Dedifferentiated amniotic fluid mesenchymal stem cell (primary cell): ENCODE results near the gene TOP1.

ENCODE experiments used
- DNase-seq: peaks from one replicate; pipeline ENCODE4 v3.0.0-alpha.2; 2016; ENCODE audit errors: extremely low spot score

The TOP1 gene

DNA sequence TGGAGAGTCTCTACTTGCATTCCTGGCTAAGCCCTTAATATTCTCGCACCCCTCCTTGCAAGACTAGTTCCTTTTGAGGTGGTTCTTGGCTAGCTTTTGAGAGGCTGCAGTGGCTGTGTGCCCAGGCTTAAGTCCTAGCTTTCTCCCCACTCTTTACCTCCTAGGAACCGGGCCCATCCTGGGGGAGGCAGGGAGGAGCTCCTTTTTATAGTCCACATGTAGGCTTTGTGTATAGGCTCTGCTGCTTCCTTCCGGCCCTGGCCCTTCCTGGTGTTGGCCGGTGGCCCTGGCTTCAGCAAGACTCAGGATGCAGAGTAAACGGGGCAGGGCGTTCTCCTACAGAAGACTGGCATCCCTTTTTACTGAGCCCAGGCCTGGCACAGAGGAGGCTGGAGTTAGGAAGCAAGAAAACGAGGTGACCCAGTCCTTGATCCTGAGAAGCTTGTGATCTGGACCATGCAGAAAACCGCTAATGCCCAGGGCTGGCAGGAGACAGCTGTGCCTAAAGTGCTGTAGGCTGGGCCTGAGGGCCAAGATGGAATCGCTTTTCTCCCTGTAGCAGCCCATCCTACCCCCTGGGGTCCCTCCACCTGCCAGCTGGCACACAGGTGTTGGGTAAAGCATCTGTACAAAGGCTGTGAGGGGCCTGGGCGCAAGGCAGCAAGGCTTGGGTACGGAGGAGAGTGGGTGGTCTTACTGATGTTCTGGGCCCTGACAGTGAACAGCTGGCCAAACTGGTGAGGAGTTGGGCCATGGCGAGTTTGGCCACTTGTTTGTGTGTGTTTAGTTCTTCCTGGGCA is 117.4 kb downstream of the TOP1 start:
- DNase-seq, result no peak

DNA sequence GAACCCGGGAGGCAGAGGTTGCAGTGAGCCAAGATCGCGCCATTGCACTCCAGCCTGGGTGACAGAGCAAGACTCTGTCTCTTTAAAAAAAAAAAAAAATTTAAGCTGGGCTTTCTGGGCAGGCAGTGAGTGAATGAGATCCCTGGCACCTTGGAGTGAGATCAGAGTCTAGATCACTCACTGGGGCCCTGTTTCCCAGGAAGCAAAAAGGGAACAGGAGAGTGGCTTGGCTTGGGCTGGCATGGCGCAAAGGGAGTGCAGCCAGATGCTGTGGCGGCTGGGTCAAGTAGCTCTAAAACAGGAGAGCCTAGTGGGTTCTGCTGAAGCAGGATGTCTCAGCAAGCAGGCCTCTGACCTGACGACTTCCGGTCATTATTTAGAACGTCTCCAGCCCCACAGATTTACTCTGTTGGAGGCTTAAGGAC is 119.2 kb downstream of the TOP1 start:
- no peak for DNase-seq

DNA sequence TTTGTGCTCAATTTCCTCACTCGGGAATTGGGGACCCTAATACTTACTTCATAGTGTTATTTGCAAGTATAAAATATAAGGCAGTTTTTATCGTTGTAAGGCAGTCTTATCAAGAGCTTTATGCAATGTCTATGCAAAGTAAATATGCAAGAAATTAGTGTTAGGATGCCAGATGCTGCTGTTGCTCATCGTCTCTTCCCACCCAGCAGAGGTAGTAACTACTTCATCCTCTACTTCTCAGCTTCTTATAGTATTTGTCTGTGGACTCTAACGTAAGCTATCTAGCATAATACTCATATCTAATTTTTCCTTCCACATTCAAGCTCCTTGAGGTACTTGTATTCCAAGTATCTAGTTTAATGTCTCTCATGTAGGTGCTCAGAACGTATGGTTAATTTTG is 120.3 kb downstream of the TOP1 start:
- DNase-seq, result no peak

DNA sequence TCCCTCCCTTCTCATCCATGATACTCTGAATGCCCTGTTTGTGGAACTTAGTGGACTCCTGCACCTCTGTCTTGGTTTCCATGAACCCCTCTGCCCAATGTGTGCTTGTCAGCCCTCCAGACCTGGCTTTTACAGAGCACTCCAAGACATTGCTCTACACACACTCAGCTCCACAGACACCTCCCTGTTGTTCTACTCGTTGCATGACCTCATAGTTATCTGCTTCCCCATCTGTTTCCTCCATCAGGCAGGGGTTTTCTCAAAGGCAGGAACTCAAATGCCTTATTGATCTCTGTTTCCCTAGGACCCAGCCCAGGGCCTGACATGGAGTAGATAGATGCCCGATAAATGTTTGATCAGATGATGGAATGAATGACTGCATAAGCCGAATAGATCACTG is 122.0 kb downstream of the TOP1 start:
- DNase-seq, result no peak

DNA sequence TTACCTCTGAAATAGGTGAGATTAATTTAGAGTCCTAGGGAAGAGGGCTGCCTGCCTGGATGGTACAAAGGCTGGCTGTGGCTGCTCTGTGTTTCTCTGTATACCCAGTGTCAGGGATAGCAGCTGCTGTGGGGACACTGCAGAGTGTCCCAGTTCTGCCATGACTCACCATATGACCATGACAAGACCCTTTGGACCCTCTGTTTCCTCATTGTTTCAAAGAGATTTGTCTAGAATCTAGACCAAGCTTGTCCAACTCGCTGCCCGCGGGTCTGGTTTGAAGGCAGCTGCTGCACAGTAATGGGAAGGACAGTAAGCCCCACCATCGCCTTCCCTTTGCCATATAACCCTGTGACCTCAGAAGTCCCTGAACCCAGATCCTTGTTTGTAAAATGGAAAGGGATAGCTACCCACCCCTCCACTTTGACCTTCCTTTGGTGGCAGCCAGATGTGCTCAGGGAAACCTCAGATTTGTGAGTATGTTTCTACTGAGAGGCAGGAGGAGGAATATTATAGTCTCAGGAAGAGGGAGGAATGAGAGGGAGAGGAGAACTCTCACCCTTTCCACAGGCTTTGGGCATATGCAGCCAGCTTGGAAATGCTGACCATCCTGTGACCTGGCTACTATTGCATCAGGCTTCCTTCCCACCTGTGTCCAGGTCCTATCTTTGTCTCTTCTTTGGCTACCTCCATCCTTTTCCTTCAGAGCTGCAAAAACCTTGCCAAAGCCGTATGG is 122.7 kb downstream of the TOP1 start:
- no peak for DNase-seq

DNA sequence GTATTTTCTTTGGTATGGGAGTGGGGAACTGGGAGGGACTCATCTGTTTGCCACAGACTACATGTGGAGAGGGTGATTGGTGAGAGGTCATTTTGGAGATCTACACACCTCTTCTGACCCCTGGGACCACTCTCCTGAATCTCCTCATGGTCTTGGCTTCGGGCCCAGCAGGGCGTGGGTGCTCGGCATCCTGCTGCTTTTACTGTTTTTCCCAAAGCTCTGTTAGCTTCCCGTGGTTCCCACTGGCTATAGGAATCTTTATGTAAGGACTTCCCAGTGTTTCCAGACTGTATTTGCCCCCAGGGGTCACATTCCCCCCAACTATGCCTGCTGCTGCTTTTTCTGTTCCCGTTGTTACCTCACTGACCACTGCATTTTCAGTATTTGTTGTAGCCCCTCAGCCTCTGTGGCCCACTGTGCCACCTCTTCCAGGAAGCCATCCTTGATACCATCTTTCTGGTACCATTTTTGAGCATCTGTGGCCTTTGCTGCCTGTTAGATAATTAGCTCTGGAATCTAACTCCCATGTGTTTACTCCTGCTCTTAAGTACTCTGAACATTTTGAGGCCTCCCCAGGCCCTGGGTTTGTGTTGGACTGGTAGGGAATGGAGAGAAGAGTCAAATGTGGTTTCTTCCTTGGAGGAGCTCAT is 123.6 kb downstream of the TOP1 start:
- no peak for DNase-seq

DNA sequence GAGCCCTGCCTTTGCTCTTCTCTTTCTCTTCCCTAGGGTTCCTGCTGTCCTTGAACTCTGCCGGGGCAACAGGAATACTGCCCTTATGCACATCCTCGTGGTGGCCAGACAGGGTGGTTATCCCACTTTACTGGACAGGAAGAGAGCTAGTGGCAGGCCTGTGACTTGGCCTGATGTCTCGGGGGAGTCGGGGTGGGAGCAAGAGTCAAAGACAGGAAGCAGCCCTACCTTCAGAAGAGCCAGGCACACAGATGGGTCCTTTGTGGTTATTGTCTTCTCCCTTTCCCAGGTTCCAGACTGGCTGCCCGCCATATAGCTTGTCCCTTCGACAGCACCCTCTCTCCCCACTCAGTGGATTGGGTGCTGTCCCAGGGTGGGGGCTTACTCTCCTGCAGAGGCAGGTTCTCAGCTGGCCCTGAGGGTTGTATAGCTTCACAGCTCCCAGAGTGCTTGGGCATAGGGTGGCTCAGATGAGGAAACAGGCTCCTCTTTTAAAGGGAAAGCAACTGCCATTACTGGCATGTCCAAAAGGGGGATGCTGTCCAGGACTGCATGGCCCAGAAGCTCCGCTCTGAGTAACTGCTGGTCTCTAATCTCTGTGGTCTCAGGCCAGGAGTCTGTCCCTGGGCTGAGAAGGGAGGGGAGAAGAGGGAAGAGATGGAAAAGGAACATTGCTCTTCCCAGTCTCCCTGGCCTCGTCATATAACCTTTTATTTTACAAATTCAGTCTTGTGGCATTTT is 126.0 kb downstream of the TOP1 start:
- DNase-seq, result no peak

DNA sequence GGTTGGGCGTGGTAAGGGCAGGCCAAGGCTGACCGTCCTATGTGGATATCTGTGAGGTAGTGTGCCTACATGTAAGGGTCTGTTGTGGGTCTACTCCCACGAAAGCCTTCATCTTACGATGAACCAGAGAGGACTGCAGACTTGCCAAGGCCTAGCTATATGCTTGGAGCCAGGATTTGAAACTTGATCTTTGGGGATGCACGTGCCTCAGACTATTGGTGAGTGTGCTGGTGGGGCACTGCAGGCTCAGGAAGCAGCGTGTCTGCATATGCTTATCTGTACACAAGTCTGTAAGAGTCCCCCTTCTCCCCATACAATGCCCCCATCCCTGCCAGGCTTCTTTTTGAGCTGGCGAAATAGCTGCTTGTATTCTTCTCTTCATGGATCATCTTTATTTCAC is 126.6 kb downstream of the TOP1 start:
- no peak for DNase-seq

DNA sequence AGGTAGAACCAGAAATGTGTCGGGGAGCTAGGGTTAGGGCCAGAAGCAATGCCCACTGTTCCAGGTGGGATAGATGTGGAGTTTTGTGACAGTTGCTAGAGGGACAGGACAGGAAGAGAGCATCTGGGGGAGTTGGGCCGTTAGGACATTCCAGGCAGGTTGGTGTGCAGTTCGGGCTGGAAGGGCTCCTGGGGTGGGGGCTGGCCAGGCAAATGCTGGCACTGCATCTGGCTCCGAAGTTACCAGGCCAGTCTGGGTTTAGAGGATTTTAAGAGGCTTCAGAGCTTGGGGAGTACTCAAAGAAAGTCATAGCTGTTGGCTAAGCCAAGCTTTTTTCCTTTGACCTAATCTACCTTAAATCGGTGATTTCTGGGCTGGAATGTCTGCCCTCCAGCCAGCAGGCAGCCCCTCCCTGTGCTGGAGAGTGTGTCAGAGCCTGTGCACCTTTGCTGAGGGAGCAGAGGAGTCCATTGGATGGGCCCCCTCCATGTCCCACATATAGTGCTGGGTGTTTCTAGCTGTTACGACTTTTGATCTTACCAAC is 129.5 kb downstream of the TOP1 start:
- no peak for DNase-seq

DNA sequence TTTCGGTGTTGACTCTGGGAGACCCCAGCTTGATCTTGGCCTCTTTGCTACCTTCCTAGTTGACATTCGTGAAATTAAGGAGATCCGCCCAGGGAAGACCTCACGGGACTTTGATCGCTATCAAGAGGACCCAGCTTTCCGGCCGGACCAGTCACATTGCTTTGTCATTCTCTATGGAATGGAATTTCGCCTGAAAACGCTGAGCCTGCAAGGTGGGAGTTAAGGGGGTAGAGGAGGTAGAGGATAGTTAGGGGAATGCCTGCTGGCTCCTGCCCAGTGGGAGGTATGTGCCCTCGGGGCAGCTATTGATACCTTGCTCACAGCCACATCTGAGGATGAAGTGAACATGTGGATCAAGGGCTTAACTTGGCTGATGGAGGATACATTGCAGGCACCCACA is 130.9 kb downstream of the TOP1 start:
- DNase-seq, result no peak

DNA sequence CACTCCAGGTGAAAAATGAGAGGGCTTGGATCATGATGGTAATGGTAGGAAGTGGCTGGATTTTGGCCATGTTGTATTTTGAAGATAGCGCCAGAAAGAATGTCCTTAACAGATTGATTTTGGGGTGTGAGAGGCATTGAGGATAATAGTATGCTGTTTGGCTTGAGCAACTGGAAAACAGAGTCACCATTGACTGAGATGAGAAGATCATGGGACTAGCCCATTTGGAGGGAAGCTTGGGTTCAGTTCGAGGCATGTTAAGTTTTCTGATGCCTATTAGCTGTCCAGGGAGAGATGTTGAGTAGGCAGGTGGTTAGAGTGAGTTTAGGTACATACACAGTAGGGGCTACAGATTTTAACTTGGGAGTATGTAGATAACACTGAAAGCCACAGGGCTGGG is 132.1 kb downstream of the TOP1 start:
- DNase-seq, result no peak

DNA sequence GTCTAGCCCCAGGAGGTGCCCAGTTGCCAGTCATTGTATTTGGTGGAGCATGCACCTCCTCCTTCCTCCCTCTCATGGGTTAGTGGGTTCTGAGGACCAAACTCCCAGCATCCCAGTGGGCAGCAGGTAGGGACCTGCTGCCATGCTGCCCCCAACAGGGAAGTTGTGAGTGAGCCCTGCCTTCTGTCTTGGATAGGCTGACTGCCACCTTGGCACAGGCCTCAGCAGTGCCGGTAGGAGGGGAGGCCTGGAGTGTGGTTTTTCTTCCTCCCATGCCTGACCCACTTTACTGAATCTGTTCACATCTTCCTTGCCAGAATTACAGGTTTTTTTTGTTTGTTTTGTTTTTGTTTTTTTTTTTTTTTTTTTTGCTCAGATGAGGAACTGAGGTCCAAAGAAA is 133.3 kb downstream of the TOP1 start:
- DNase-seq, result no peak

DNA sequence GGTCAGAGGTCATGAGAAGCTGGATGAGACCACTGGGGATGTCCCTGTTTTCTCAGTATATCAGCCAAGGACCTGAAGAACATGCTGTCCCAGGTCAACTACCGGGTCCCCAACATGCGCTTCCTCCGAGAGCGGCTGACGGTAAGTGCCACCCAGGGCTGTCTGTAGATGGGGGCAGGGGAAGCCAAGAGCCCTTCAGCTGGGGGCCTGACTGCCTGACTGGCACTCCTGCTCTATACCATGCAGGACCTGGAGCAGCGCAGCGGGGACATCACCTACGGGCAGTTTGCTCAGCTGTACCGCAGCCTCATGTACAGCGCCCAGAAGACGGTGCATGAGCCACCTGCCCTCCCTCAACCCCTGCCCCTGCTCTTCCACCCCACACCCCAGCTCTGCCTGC is 133.8 kb downstream of the TOP1 start:
- DNase-seq, result no peak

DNA sequence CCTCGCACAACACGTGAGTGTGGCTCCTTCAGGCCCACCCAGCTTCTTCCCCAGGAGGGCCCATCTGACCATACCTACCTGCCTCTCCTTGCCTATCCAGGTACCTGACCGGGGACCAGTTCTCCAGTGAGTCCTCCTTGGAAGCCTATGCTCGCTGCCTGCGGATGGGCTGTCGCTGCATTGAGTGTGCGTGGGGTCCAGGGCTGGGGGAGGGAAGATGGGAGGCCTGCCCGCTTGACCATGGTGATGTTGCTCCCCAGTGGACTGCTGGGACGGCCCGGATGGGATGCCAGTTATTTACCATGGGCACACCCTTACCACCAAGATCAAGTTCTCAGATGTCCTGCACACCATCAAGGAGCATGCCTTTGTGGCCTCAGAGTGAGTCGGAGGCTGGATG is 135.2 kb downstream of the TOP1 start:
- no peak for DNase-seq

DNA sequence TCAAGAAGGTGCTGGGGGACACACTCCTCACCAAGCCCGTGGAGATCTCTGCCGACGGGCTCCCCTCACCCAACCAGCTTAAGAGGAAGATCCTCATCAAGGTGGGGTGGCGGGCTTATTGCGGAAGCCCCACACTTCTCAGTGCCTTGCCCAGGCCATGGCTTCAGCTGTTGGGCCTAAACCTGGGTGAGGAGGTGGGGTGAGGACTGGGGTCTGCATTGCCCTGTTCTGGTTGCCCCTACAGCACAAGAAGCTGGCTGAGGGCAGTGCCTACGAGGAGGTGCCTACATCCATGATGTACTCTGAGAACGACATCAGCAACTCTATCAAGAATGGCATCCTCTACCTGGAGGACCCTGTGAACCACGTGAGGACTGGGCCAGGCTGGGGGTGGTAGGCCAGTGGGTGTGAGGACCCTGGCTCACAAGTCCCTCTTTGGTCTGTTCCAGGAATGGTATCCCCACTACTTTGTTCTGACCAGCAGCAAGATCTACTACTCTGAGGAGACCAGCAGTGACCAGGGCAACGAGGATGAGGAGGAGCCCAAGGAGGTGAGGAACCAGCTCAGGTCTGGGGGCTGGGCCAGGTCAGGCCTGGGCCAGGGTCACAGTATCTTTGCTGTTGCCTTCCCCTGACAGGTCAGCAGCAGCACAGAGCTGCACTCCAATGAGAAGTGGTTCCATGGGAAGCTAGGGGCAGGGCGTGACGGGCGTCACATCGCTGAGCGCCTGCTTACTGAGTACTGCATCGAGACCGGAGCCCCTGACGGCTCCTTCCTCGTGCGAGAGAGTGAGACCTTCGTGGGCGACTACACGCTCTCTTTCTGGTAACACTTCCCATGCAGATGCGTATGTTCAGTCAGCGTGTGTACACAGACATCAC is 136.6 kb downstream of the TOP1 start:
- DNase-seq, result no peak

DNA sequence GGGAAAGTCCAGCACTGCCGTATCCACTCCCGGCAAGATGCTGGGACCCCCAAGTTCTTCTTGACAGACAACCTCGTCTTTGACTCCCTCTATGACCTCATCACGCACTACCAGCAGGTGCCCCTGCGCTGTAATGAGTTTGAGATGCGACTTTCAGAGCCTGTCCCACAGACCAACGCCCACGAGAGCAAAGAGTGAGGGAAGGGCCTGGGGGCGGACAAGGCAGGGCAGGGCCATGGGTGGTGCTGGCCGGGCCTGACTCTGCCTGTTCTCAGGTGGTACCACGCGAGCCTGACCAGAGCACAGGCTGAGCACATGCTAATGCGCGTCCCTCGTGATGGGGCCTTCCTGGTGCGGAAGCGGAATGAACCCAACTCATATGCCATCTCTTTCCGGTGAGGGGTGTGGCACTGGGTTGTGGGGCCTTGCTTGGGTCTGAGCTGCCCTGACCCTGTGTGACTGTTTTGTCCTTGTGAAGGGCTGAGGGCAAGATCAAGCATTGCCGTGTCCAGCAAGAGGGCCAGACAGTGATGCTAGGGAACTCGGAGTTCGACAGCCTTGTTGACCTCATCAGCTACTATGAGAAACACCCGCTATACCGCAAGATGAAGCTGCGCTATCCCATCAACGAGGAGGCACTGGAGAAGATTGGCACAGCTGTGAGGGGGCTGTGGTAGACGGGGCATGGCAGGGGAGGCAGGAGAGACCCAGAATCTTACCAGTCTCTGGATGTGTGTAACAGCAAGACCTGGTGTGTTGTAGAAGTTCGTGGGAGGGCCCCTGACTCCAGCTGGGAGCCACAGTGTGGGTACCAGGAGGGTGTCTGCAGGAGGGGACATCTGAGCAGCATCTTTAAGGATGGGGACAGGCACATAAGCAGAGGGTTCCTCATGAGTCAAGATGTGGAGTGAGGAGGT is 137.8 kb downstream of the TOP1 start:
- no peak for DNase-seq

DNA sequence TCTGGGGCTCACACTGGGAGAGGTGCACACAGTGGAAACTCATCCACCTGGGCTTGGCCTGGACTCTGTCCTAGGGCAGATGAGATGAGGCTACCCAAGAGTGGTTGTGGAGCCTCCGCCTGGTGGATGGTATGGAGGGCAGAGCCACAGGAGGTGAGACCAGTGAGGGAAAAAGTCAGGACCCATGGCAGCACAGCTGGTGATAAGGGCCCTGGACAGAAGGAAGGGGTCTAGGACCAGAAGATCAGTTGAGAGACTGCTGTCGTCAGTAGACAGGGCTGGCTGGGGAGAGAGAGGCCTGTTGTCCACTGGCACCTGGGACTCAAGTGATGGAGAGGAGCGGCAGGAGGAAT is 138.5 kb downstream of the TOP1 start:
- DNase-seq, result no peak

DNA sequence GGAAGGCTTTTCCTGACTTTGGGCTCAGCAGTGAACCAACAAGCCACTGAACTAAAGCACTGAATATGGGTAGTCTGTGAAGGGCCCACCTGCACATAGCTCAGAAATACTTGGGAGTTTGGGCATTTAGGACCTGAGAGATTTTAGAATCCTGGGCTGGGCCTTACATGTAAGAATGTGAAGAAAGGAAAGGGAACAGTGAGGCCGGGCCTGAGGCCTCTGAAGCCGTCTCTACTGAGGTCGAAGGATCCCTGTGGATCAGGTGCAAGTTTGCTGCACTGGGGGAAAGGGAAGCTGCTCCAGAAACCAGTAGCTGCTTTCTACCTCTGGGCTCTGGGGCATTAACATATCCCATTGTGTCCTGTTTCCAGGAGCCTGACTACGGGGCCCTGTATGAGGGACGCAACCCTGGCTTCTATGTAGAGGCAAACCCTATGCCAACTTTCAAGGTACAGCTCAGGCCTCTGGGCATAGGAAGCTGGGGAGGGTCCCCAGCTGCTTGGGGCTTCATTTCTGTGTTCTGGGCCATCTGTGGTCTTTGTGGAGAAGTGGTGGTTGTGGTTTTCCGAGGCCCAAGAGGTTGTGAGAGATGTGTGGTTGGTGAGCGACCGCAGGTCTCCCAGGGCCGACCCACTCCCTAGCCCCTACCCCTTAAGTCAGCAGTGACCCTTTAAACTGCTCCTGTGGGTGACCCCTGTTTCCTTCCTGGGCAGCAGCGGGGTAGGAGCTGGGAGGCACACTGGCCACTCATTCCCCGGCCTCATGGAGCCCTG is 139.0 kb downstream of the TOP1 start:
- no peak for DNase-seq
